Caco-2 (cell line): ENCODE results near the gene MLANA. TPM values are rescaled to one million over a fixed set of nuclear protein-coding genes. Genes with fewer than 3 reads are reported as not detected.

Source experiments
- BruUV-seq: library from RNA; stranded (reverse); fragments of 400-500 nt; replicated peaks from 2 replicates; lab custom pipeline; 2021; lab: Mats Ljungman, UMichigan
- CTCF ChIA-PET: fragments of 300-600 bp; sonication (Branson Sonifier 250); formaldehyde crosslinking; loops from one replicate; lab custom pipeline; 2022; ENCODE audit warnings: antibody characterized with exemption; lab: Charles Lee
- POLR2A ChIA-PET: fragments of 300-600 bp; sonication (Branson Sonifier 250); formaldehyde crosslinking; loops from one replicate; lab custom pipeline; 2022; ENCODE audit warnings: antibody characterized with exemption; lab: Charles Lee
- DNase-seq, 2 experiments: peaks; one replicate each; pipeline versions ENCODE4 v3.0.0 to v3.0.0-alpha.2; 2020 to 2022
- H3K27me3 ChIP-seq: replicated peaks from 2 replicates; pipeline ENCODE4 v1.6.0; 2011; ENCODE audit warnings: low read length; ENCODE audit not compliant: control insufficient read depth, insufficient read depth
- H3K36me3 ChIP-seq: 2 replicates; pipeline ENCODE4 v1.5.1; 2011; ENCODE audit warnings: low read length; ENCODE audit not compliant: control insufficient read depth, insufficient read depth
- H3K4me1 ChIP-seq: fragments of 250-450 bp; sonication (Bioruptor Pico); 2 replicates; pipeline ENCODE4 v1.5.1; 2020; ENCODE audit warnings: mild to moderate bottlenecking
- H3K4me3 ChIP-seq: 2 replicates; pipeline ENCODE4 v1.5.1; 2011; ENCODE audit warnings: low read depth, mild to moderate bottlenecking, control low read depth, low read length
- H3K9me3 ChIP-seq: fragments of 250-450 bp; sonication (Bioruptor Pico); 2 replicates; pipeline ENCODE4 v1.5.1; 2020; ENCODE audit warnings: mild to moderate bottlenecking, moderate library complexity
- H3K27ac Mint-ChIP-seq: one replicate; pipeline ENCODE4 v1.8.0; 2022; ENCODE audit warnings: mixed read lengths; ENCODE audit not compliant: unreplicated experiment
- H3K27me3 Mint-ChIP-seq: one replicate; pipeline ENCODE4 v1.8.0; 2022; ENCODE audit warnings: mixed read lengths; ENCODE audit not compliant: insufficient read depth, unreplicated experiment
- H3K36me3 Mint-ChIP-seq: one replicate; pipeline ENCODE4 v1.8.0; 2022; ENCODE audit warnings: mild to moderate bottlenecking, mixed read lengths; ENCODE audit not compliant: insufficient read depth, unreplicated experiment
- H3K4me1 Mint-ChIP-seq: one replicate; pipeline ENCODE4 v1.8.0; 2022; ENCODE audit warnings: low read depth, mixed read lengths; ENCODE audit not compliant: unreplicated experiment
- H3K4me3 Mint-ChIP-seq: one replicate; pipeline ENCODE4 v1.8.0; 2022; ENCODE audit warnings: mild to moderate bottlenecking, moderate library complexity, mixed read lengths; ENCODE audit not compliant: unreplicated experiment
- H3K9me3 Mint-ChIP-seq: one replicate; pipeline ENCODE4 v1.8.0; 2022; ENCODE audit warnings: mixed read lengths; ENCODE audit not compliant: unreplicated experiment
- intact Hi-C: fragments of 100-400 bp; cut with micrococcal nuclease; formaldehyde crosslinking; loops from one replicate; pipeline ENCODE4 v1.10.0; 2022; ENCODE audit not compliant: unreplicated experiment
- total RNA-seq: library from RNA; stranded (reverse); gene quantifications from 2 replicates; pipeline ENCODE4 v1.2.3, GENCODE V29; 2022
- TF ChIP-seq, protein P1 (sequence below), 2 experiments: fragments of 200-600 bp in 1 of 2; IDR thresholded peaks; 1 replicate in 1 of 2; 2 replicates in 1 of 2; pipeline versions ENCODE4 v1.5.1 to v1.8.0; 2011 to 2022; ENCODE audit warnings: antibody characterized with exemption in 1 of 2, control low read depth in 1 of 2, inconsistent platforms in 1 of 2, low read depth in 1 of 2, low read length in 1 of 2, mild to moderate bottlenecking in 1 of 2, moderate library complexity in 1 of 2; ENCODE audit not compliant: insufficient read depth in 1 of 2, severe bottlenecking in 1 of 2, unreplicated experiment in 1 of 2

MLANA gene
- total RNA-seq, 1 experiment from 2014 or later = not detected

DNA sequence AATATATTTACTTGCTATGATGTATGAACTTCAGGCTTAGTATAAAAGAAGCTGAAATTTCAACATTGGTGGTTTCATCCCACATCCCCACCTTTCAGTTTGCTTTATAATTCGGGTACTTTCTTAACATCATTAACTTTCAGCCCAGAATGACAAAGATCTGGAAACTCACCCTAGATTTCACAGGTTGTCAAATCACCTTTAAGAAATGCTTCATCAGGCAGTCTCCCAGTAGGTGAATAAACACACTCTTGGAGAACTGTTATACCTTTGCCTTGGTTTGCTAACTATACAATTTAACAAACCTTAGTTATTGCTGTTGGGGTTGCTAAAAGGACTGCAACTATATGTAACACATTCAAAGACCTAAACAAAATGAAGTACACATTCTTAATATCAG is 54.4 kb downstream of the MLANA start:
- no peak overlapping the region for H3K4me3 ChIP-seq
- DNase-seq = no peak
- no peaks in the 10 kb centered on the region for H3K27me3 ChIP-seq
- ChIA-PET CTCF (no interaction called here), POLR2A (no interaction called here)
- no peaks in the 10 kb centered on the region for H3K4me1 ChIP-seq
- H3K9me3 ChIP-seq = no peaks in the 10 kb centered on the region
- Mint-ChIP-seq H3K36me3 (no peaks in the 10 kb centered on the region), H3K27me3 (no peaks in the 10 kb centered on the region), H3K4me3 (no peak overlapping the region), H3K9me3 (no peaks in the 10 kb centered on the region), H3K27ac (no peak overlapping the region), H3K4me1 (no peaks in the 10 kb centered on the region)
- no peaks in the 10 kb centered on the region for H3K36me3 ChIP-seq
- intact Hi-C loops = no loop called here
- TF ChIP-seq, protein P1, sequence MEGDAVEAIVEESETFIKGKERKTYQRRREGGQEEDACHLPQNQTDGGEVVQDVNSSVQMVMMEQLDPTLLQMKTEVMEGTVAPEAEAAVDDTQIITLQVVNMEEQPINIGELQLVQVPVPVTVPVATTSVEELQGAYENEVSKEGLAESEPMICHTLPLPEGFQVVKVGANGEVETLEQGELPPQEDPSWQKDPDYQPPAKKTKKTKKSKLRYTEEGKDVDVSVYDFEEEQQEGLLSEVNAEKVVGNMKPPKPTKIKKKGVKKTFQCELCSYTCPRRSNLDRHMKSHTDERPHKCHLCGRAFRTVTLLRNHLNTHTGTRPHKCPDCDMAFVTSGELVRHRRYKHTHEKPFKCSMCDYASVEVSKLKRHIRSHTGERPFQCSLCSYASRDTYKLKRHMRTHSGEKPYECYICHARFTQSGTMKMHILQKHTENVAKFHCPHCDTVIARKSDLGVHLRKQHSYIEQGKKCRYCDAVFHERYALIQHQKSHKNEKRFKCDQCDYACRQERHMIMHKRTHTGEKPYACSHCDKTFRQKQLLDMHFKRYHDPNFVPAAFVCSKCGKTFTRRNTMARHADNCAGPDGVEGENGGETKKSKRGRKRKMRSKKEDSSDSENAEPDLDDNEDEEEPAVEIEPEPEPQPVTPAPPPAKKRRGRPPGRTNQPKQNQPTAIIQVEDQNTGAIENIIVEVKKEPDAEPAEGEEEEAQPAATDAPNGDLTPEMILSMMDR (IDR thresholded peaks at IDR 0.05; ENCODE audit: insufficient read depth in 1 of 2, low read depth in 1 of 2, low read length in 1 of 2, severe bottlenecking in 1 of 2, unreplicated experiment in 1 of 2) = no peak
- no TSS peak for BruUV-seq

DNA sequence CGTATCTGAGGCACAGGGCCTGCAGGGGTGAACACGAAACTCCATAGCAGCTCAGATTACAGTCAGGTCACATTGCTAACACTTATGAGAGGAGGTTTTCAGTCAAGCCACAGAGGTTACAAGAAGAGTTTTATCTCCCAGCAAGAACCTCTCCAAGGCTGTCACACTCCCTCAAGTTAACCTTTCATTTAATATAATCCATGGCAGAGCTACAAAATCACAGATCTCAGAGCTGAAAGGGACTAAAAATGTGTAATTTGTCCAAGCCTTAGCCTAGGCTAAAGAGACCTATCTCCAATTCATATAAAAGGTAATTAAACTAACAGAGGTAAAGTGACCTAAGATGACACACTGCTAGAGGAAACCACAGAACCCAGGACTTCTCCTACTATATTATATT is 57.2 kb downstream of the MLANA start:
- Mint-ChIP-seq H3K27ac (no peak overlapping the region), H3K36me3 (no peaks in the 10 kb centered on the region), H3K4me1 (no peaks in the 10 kb centered on the region), H3K4me3 (no peak overlapping the region), H3K27me3 (no peaks in the 10 kb centered on the region), H3K9me3 (no peaks in the 10 kb centered on the region)
- no TSS peak for BruUV-seq
- DNase-seq = no peak
- Histone ChIP-seq H3K9me3 (no peaks in the 10 kb centered on the region), H3K4me3 (no peak overlapping the region), H3K36me3 (no peaks in the 10 kb centered on the region), H3K4me1 (no peaks in the 10 kb centered on the region), H3K27me3 (no peaks in the 10 kb centered on the region)
- intact Hi-C loops = no loop called here
- ChIA-PET POLR2A (no interaction called here), CTCF (no interaction called here)
- TF ChIP-seq, protein P1 (IDR thresholded peaks at IDR 0.05; ENCODE audit: insufficient read depth in 1 of 2, low read depth in 1 of 2, low read length in 1 of 2, severe bottlenecking in 1 of 2, unreplicated experiment in 1 of 2) = no peak

DNA sequence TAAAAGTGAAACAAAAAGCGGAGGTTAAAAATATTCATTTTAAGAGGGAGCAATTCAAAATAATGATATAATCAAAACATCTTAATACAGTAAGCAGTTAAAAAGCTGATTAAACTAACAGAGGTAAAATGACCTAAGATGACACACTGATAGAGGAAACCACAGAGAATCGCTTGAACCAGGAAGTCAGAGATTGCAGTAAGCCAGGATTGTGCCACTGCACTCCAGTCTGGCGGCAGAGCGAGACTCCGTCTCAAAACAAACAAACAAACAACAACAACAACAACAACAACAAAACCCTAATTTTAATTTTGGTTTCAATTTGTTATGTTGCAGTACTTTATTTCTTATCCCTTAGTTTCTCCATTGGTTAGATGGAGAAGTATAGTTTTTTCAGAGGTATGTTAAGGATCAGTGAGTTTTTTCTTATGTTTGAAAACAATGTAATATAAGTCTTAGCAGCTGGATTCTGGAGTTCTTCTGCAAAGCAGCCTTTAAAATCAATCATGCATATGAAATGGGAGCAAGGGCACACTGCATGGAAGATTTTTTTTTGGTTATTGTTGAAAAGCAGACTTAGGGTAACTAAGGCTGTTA is 58.5 kb downstream of the MLANA start:
- Histone ChIP-seq H3K27me3 (no peaks in the 10 kb centered on the region), H3K4me3 (no peak overlapping the region), H3K36me3 (no peaks in the 10 kb centered on the region), H3K4me1 (no peaks in the 10 kb centered on the region), H3K9me3 (no peaks in the 10 kb centered on the region)
- no peak overlapping the region for H3K4me3 Mint-ChIP-seq
- ChIA-PET CTCF (no interaction called here), POLR2A (no interaction called here)
- intact Hi-C loops = no loop called here
- no peaks in the 10 kb centered on the region for H3K36me3 Mint-ChIP-seq
- TF ChIP-seq, protein P1 (IDR thresholded peaks at IDR 0.05; ENCODE audit: insufficient read depth in 1 of 2, low read depth in 1 of 2, low read length in 1 of 2, severe bottlenecking in 1 of 2, unreplicated experiment in 1 of 2) = no peak
- no peak for DNase-seq
- H3K9me3 Mint-ChIP-seq = no peaks in the 10 kb centered on the region
- no peak overlapping the region for H3K27ac Mint-ChIP-seq
- no TSS peak for BruUV-seq
- H3K27me3 Mint-ChIP-seq = no peaks in the 10 kb centered on the region
- no peaks in the 10 kb centered on the region for H3K4me1 Mint-ChIP-seq
